T-helper 2 cell (primary cell): Measurements from ENCODE around the gene NTRK2.
"Not testable (repeated sequence)": the region's sequence is repeated elsewhere in the genome, so short reads cannot be mapped to it uniquely, and the experiment has no call there.

Experiments
- DNase-seq, 5 experiments: peaks; one replicate each; pipeline versions ENCODE4 v3.0.0 to v3.0.0-alpha.2; 2012 to 2022

Gene NTRK2

GRCh38 chr9:85040821-85041465 is 371.4 kb downstream of the NTRK2 start:
- no peak for DNase-seq

DNA sequence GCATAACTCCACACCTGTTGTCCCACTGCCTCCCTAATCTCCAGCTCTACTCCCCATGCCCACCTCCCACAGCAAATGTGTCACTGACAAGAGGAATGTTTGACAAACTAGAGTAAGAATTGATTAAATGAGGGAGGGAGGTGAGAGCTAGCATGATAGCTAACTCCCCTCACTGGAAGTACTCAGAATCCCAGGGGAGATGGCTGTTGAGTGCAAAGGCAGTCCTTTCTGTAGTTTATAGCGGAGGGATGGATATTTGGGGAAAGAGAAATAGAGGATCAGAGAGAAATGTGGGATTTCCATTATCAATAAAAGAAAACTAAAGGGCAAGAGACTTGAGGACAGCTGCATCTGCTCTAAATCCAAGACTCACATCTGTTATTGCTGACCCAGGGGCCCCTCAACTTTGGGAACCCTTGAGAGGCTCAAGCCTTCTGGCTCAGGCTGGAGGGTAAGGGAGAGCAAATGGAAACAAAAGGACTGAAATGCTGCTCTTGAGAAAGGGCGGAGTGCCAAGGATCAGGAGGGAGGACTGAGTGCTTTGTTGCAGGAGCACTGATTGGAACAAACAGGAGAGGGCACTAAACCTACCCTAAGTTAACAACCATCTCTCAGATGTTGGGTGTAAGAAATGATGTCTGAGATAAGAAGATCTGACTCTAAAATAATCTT is 372.1 kb downstream of the NTRK2 start:
- DNase-seq = no peak

DNA sequence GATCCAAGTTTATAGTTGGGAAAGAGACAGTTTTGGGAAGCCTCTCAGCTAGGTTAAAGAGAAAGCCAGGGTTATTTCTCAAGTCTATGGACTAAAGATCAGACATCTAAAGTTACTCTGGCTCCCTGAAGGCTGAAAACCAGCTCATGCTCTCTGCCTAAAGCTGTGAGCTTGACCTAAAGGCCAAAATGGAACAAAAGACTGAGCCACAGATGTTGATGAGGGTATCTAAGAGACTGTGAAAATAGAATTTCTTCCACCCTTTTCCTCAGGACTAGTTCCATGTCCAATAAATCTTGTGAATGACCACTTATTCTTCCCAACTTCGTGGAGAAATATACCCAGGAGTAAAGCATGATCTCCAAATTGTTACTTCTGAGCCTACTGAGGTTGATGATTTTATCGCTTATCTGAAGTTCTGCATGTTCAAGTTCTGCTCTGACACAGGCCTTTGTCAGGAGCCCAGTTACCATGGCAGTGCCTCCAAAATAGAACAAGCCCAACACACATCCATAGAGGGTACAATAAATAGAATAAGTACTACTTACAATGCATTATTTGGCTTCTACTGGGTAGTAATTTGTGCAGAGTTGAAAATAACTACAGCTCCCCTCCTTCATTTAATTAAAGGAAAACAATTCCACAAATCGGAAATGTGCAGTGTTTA is 373.6 kb downstream of the NTRK2 start:
- no peak for DNase-seq

DNA sequence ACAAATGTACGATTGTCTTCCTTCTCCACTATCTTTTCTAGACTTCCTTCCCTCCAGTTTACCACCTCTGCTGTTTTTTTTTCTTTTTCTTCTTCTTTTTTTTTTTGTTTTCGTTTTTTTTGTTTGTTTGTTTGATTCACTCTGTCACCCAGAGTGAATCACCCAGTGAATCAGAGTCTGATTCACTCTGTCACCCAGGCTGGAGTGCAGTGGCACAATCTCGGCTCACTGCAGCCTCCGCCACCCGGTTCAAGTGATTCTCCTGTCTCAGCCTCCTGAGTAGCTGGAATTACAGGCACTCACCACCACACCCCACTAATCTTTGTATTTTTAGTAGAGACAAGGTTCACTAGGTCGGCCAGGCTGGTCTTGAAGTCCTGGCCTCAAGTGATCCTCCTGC is 375.7 kb downstream of the NTRK2 start:
- DNase-seq = no peak

DNA sequence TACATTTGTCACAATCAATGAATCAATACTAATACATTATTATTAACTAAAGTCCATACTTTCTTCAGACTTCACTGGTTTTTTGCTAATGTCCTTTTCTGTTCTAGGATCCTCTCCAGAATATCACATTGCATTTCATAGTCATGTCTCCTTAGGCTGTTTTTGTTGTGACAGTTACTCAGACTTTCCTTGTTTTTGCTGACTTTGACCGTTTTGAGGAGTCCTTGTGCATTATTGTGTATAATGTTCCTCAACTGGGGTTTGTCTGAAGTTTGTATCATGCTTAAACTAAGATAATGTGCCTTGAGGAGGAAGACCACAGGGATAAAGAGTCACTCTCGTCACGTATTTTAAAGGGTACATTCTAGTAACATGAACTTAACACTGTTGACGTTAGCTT is 376.9 kb downstream of the NTRK2 start:
- DNase-seq = no peak

DNA sequence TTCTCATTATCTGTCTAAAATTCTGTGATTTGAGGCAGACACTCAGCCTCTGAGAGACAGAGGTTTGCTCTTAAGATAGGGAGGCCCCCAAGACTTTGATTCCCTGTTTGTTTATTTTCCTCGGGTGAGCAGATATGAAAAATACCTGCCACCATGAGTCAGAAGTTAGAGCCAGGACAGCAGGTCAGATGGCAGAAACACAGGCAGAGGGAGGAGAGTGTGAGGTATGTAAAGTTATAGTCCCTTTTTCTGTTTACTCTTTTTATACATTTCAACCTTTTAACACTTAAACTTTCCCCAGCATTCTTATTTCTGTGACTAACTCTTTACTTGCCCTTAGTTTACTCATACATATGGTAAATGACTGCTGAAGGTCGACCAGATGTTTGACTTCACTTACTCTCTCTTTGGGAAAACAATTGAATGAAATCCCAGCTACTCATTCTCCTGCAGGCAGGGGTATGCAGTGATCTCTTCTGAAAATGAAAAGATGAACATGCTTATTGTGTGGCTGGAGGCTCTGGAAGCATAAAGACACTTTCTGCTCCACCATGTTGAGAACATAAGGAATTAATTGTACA is 383.8 kb downstream of the NTRK2 start:
- no peak for DNase-seq

GRCh38 chr9:85054017-85054416 is 384.5 kb downstream of the NTRK2 start:
- no peak for DNase-seq

DNA sequence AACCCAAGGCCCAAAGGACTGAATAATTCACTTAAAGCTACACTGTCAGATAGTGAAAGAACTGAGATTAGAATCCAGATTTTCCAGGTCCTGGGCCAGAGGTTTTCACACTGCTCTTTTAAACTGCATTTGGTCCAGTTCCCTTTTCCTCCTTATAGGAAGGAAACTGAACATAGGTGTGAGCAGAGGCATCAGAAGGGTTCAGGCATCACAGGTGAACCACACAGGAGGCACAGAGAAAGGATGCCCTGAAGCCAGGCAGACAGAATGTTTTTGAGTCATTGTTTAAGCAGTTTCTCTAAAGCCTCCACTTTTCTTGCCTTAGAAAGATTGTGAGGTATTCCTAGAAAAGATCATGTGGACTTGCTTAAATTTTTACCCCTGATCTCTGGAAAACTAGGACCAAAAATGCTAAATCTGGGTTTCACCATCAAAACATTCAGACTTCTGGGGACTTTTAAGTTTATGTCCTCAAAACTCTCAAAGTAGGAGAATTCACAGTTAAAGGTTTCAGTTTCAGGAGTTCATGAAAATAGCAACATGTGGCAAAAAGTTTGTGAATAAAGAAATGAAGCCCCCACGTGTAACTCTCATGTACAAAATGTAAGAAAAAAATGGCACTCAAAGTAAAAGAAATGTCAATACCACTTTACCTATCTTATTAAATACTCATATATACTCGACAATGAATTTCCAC is 386.1 kb downstream of the NTRK2 start:
- no peak for DNase-seq

GRCh38 chr9:85056203-85056572 is 386.7 kb downstream of the NTRK2 start:
- DNase-seq = no peak

DNA sequence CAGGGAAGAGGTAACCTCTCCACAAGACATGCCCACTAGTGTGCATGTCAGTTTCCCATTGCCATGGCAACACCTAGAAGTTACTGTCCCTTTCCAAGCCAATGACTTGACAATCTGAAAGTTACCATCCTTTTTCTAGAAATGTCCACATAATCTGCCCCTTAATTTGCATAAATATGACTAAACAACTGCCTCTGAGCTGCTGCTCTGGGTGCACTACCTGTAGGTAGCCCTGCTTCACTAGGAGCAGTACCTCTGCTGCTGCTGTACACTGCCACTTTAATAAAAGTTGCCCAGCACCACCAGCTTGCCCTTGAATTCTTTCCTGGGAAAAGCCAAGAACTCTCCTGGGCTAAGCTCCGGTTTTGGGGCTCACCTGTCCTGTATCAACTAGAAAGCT is 392.4 kb downstream of the NTRK2 start:
- DNase-seq = no peak

GRCh38 chr9:85062385-85063022 is 393.0 kb downstream of the NTRK2 start:
- DNase-seq = no peak

DNA sequence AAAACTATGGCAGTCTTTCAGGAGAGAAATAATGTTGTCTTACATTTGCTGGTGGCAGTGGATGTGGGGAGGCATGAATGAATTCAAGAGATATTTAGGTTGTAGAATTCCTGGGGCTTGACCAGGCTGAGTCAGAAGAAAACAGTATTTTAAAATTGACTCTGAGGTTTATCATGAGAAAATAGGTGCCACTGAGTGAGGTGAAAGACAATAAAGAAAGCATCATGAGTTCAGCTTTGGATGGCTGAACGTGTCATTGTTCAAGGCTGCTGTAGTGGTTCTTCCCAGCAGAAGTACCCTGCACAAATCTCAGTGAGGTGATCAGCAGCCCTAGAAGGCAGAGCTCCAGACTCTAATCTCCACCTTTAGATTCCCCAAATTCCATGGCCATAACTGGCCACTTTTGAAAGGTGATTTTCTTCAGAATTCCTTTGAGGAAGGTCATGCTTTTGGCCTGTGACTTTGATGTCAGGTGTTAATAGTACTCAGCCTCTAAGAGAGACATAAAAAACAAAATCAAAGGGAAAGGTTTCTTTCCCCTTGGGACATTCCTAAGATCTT is 395.4 kb downstream of the NTRK2 start:
- DNase-seq = no peak

GRCh38 chr9:85067792-85068191 is 398.3 kb downstream of the NTRK2 start:
- no peak for DNase-seq

DNA sequence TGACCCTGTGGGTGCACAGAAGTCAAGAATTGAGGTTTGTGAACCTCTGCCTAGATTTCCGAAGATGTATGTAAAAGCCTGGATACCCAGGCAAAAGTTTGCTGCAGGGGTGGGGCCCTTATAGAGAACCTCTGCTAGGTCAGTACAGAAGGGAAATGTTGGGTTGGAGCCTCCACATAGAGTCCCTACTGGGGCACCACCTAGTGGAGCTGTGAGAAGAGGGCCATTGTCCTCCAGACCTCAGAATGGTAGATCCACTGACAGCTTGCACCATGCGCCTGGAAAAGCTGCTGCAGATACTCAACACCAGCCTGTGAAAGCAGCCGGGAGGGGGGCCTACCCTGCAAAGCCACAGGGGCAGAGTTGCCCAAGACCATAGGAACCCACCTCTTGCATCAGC is 399.9 kb downstream of the NTRK2 start:
- DNase-seq = not testable (repeated sequence)
